Measurements from ENCODE around the gene CHMP2A. TPM values are rescaled to one million over a fixed set of nuclear protein-coding genes. Genes with fewer than 3 reads are reported as not detected.
"Not testable (repeated sequence)": the region's sequence is repeated elsewhere in the genome, so short reads cannot be mapped to it uniquely, and the experiment has no call there.

Gene CHMP2A
- total and polyA plus RNA-seq, 2 of the 4 experiments (the other 2 are of a cell fraction) = 105 to 183 TPM

DNA sequence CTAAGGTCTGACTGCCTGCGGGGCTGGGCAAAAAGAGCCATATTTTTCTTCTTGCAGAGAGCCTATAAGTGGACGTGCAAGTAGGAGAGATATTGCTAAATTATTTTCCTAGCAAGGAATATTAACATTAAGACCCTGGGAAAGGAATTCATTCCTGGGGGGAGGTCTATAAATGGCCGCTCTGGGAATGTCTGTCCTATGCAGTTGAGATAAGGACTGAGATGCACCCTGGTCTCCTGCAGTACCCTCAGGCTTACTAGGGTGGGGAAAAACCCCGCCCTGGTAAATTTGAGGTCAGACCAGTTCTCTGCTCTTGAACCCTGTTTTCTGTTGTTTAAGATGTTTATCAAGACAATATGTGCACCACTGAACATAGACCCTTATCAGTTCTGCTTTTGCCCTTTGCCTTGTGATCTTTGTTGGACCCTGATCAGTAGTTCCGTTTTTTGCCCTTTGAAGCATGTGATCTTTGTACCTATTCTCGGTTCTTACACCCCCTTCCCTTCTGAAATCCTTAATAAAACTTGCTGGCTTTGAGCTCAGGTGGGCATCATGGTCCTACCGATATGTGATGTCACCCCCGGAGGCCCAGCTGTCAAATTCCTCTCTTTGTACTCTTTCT is 47.2 kb downstream of the CHMP2A start:
- CTCF ChIA-PET; intact Hi-C loops (cut with micrococcal nuclease); H2BK5ac ChIP-seq (ENCODE audit: low read depth, low read length, poor library complexity, severe bottlenecking); H2BK120ac ChIP-seq (ENCODE audit: low read depth, low read length); H4K8ac ChIP-seq (ENCODE audit: low read depth in 2 of 2, low read length in 2 of 2); H2BK20ac ChIP-seq (ENCODE audit: low read depth, low read length); H3K4me3 ChIP-seq (ENCODE audit: insufficient read depth, low read depth, low read length); H3K27ac ChIP-seq (ENCODE audit: insufficient read depth, low read length); H2AK9ac ChIP-seq (replicated peaks; ENCODE audit: low read depth, low read length, poor library complexity); POLR2A ChIA-PET (ENCODE audit: unreplicated experiment); DNase-seq; H3K9ac ChIP-seq (ENCODE audit: low read depth, low read length); H3K14ac ChIP-seq (replicated peaks; ENCODE audit: low read depth, low read length); H3K18ac ChIP-seq (ENCODE audit: low read depth, low read length); BruUV-seq (replicated peaks); H2AK5ac ChIP-seq (ENCODE audit: low read depth, low read length); H4K91ac ChIP-seq (ENCODE audit: insufficient read depth, low read depth, low read length); H3K9me1 ChIP-seq (ENCODE audit: insufficient read depth, low read length); H3K4me1 ChIP-seq (ENCODE audit: control insufficient read depth, insufficient read depth, low read length); H3K9me3 ChIP-seq (ENCODE audit: control insufficient read depth, insufficient read depth, low read length); H3K79me1 ChIP-seq (ENCODE audit: low read depth in 1 of 2, low read length in 2 of 2); H3K4ac ChIP-seq (ENCODE audit: low read depth, low read length); ATAC-seq (ENCODE audit: low read depth); H2AFZ ChIP-seq (replicated peaks; ENCODE audit: low read length, poor library complexity); H2BK15ac ChIP-seq (ENCODE audit: low read depth, low read length); in situ Hi-C loops (cut with MboI; ENCODE audit: low sequenced_read_pairs); H3K27me3 ChIP-seq (ENCODE audit: control insufficient read depth, insufficient read depth, low read length); H3K4me2 ChIP-seq (ENCODE audit: low read depth, low read length); H4K5ac ChIP-seq (ENCODE audit: low read depth, low read length); H3K23ac ChIP-seq (ENCODE audit: low read depth, low read length); H3K56ac ChIP-seq (ENCODE audit: extremely low read depth, insufficient read depth, low read length); dilution Hi-C loops (cut with HindIII; ENCODE audit: low sequenced_read_pairs, unreplicated experiment); H3K36me3 ChIP-seq (ENCODE audit: control insufficient read depth, insufficient read depth, low read length); H4K20me1 ChIP-seq (ENCODE audit: insufficient read depth, low read length): not testable (repeated sequence)
- no CpG with 5 or more reads among the region's 8 CpGs for WGBS, 2 experiments (ENCODE audit: extremely low coverage in 2 of 2, insufficient read length in 1 of 2)

Small RNAs within 50 kb of the gene (microRNA-seq; reads per million reads assigned to microRNA genes)
- gene MIR6807 (ENCODE audit: insufficient read depth in 1 of 2, insufficient read length in 1 of 2, unreplicated experiment in 1 of 2) (0.37 to 16.5 reads per million in 2 experiments), gene RN7SL525P (ENCODE audit: insufficient read depth, insufficient read length) (not detected)

Small RNAs within 50 kb of the gene (small RNA-seq; reads per million reads assigned to genes)
- gene MIR6807 = 0 to 1.1 (median 0.04) reads per million in 5 experiments
- 0 to 0.04 (median 0) reads per million in 5 experiments for gene RN7SL525P

Other genes with a start within 250 kb of the CHMP2A start
- gene ERVK3-1, start 249.7 kb downstream of the CHMP2A start, total RNA-seq (2012; rRNA removed) = 30.8 and 33.0 TPM in 2 replicates
- gene ERVK3-1, start 249.7 kb downstream of the CHMP2A start, polyA plus RNA-seq (2012; rRNA removed) = 34.9 and 39.3 TPM in 2 replicates
- gene ZSCAN22, start 228.1 kb downstream of the CHMP2A start, total RNA-seq (2012; rRNA removed) = 1.9 and 2.5 TPM in 2 replicates
- gene ZSCAN22, start 228.1 kb downstream of the CHMP2A start, polyA plus RNA-seq (2012; rRNA removed) = 1.8 and 2.2 TPM in 2 replicates
- 4.5 and 6.4 TPM in 2 replicates for gene A1BG, start 201.6 kb downstream of the CHMP2A start, total RNA-seq (2012; rRNA removed)
- gene A1BG, start 201.6 kb downstream of the CHMP2A start, polyA plus RNA-seq (2012; rRNA removed) = 54.5 and 65.7 TPM in 2 replicates
- gene ZNF497, start 192.4 kb downstream of the CHMP2A start, total RNA-seq (2012; rRNA removed) = 0.18 and 0.56 TPM in 2 replicates
- gene ZNF497, start 192.4 kb downstream of the CHMP2A start, polyA plus RNA-seq (2012; rRNA removed) = 0.24 and 0.27 TPM in 2 replicates
- gene ZNF837, start 174.1 kb downstream of the CHMP2A start, total RNA-seq (2012; rRNA removed) = 0.54 and 0.56 TPM in 2 replicates
- 1.2 and 1.9 TPM in 2 replicates for gene ZNF837, start 174.1 kb downstream of the CHMP2A start, polyA plus RNA-seq (2012; rRNA removed)
- gene RPS5, start 167.8 kb downstream of the CHMP2A start, total RNA-seq (2012; rRNA removed) = 3,811 and 5,858 TPM in 2 replicates
- 3,265 and 3,617 TPM in 2 replicates for gene RPS5, start 167.8 kb downstream of the CHMP2A start, polyA plus RNA-seq (2012; rRNA removed)
- gene RNF225, start 159.4 kb downstream of the CHMP2A start, total RNA-seq (2012; rRNA removed) = not detected in 2 replicates
- gene RNF225, start 159.4 kb downstream of the CHMP2A start, polyA plus RNA-seq (2012; rRNA removed) = 0.10 TPM in 1 of 2 replicates, not detected in the other
- 12.8 and 15.4 TPM in 2 replicates for gene ZNF584, start 146.5 kb downstream of the CHMP2A start, total RNA-seq (2012; rRNA removed)
- 11.6 and 12.4 TPM in 2 replicates for gene ZNF584, start 146.5 kb downstream of the CHMP2A start, polyA plus RNA-seq (2012; rRNA removed)
- gene ZNF132, start 115.0 kb downstream of the CHMP2A start, total RNA-seq (2012; rRNA removed) = 8.9 and 13.6 TPM in 2 replicates
- gene ZNF132, start 115.0 kb downstream of the CHMP2A start, polyA plus RNA-seq (2012; rRNA removed) = 1.4 and 2.4 TPM in 2 replicates
- 3.3 and 4.1 TPM in 2 replicates for gene ZNF324B, start 103.5 kb downstream of the CHMP2A start, total RNA-seq (2012; rRNA removed)
- 2.8 and 3.5 TPM in 2 replicates for gene ZNF324B, start 103.5 kb downstream of the CHMP2A start, polyA plus RNA-seq (2012; rRNA removed)
- 6.6 and 6.9 TPM in 2 replicates for gene ZNF324, start 88.0 kb downstream of the CHMP2A start, total RNA-seq (2012; rRNA removed)
- 5.6 and 6.0 TPM in 2 replicates for gene ZNF324, start 88.0 kb downstream of the CHMP2A start, polyA plus RNA-seq (2012; rRNA removed)
- 3.9 and 4.8 TPM in 2 replicates for gene ZNF446, start 78.8 kb downstream of the CHMP2A start, total RNA-seq (2012; rRNA removed)
- gene ZNF446, start 78.8 kb downstream of the CHMP2A start, polyA plus RNA-seq (2012; rRNA removed) = 6.9 and 7.5 TPM in 2 replicates
- gene SLC27A5, start 43.1 kb downstream of the CHMP2A start, total RNA-seq (2012; rRNA removed) = 7.5 and 7.7 TPM in 2 replicates
- 11.2 and 13.5 TPM in 2 replicates for gene SLC27A5, start 43.1 kb downstream of the CHMP2A start, polyA plus RNA-seq (2012; rRNA removed)
- gene ZBTB45, start 35.3 kb downstream of the CHMP2A start, total RNA-seq (2012; rRNA removed) = 1.4 TPM in 2 replicates
- 9.7 and 13.5 TPM in 2 replicates for gene ZBTB45, start 35.3 kb downstream of the CHMP2A start, polyA plus RNA-seq (2012; rRNA removed)
- gene TRIM28, start 11.0 kb downstream of the CHMP2A start, total RNA-seq (2012; rRNA removed) = 313 and 349 TPM in 2 replicates
- 465 and 964 TPM in 2 replicates for gene TRIM28, start 11.0 kb downstream of the CHMP2A start, polyA plus RNA-seq (2012; rRNA removed)
- gene UBE2M, start 3.5 kb upstream of the CHMP2A start, total RNA-seq (2012; rRNA removed) = 55.9 and 63.0 TPM in 2 replicates
- gene UBE2M, start 3.5 kb upstream of the CHMP2A start, polyA plus RNA-seq (2012; rRNA removed) = 66.6 and 72.5 TPM in 2 replicates
- 3.4 and 3.6 TPM in 2 replicates for gene MZF1, start 18.2 kb upstream of the CHMP2A start, total RNA-seq (2012; rRNA removed)
- 15.0 and 17.1 TPM in 2 replicates for gene MZF1, start 18.2 kb upstream of the CHMP2A start, polyA plus RNA-seq (2012; rRNA removed)